ENCODE data around the gene TBC1D2B. TPM values are rescaled to one million over a fixed set of nuclear protein-coding genes. Genes with fewer than 3 reads are reported as not detected.
"Not testable (repeated sequence)": the region's sequence is repeated elsewhere in the genome, so short reads cannot be mapped to it uniquely, and the experiment has no call there.

Gene TBC1D2B
- total RNA-seq, 2 donors from 2014 or later: 35.6 to 42.3 TPM

GRCh38 chr15:77994893-77995536 is 82.5 kb downstream of the TBC1D2B start:
- H3K9me3 ChIP-seq; H3K27me3 ChIP-seq; H3K4me3 ChIP-seq; ATAC-seq; intact Hi-C loops (cut with DNase I): not testable (repeated sequence)
- 27 to 47% methylated on average over 11 to 13 of the region's 15 CpGs for WGBS, 2 donors
- Histone ChIP-seq H3K27ac (peak overlapping the region; percentile 33 to 88 (median 68)), H3K4me1 (peaks cover 58% of the 10 kb centered on the region), H3K36me3 (replicated peaks in 1 of 2; ENCODE audit: insufficient read depth in 1 of 2, low read depth in 2 of 2) (peaks cover 0 to 12% of the 10 kb centered on the region in 2 donors)
- DNase-seq: peak in 3 of 4 donors; percentile 49 to 82 (median 52)

DNA sequence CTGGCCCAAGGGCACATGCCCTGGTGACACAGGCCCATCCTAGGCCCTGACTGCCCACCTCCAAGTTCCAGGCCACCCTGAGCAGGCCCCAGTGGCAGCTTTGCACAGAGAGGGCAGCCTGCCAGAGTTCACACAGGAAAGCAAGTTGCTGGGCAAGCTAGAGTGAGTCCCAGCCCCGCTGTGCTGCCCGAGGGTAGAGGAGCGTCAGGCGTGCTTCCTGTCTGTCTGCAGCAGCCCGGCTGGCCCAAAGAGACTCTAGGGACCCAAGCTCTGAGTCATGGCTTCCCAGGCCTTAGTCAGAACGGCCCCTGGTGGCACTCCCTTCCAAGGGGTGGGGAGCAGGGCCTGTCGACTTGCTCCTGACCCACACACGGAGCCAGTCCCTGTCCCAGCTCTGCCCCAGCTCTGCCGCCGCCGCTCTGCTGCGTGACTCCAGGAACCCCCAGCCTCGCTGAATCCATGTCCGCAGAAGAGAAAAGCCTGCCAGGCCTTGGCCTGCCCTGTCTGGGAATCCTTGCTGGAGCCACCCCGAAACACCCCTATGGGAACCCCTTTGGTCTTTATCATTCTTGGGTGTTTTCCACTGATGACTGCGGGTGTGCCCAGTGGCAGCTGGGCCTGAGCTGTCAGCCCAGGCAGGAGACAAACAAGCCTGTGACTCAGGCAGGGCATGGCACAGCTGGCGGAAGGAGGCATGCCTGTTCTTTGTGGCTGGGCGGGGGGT is 83.4 kb downstream of the TBC1D2B start:
- ATAC-seq: peak; percentile 65
- peaks cover 59% of the 10 kb centered on the region for H3K4me1 ChIP-seq
- intact Hi-C loops (cut with DNase I): not testable (repeated sequence)

GRCh38 chr15:77993374-77993911 is 84.1 kb downstream of the TBC1D2B start:
- Histone ChIP-seq H3K27ac (peak overlapping the region; percentile 79 to 88 (median 86)), H3K9me3 (no peaks in the 10 kb centered on the region), H3K4me3 (no peak overlapping the region), H3K27me3 (no peaks in the 10 kb centered on the region), H3K36me3 (replicated peaks in 1 of 2; ENCODE audit: insufficient read depth in 1 of 2, low read depth in 2 of 2) (peaks cover 0 to 12% of the 10 kb centered on the region in 2 donors), H3K4me1 (peaks cover 59% of the 10 kb centered on the region)
- TF ChIP-seq POLR2A (IDR thresholded peaks at IDR 0.05) (no peak), CTCF (IDR thresholded peaks at IDR 0.05) (no peak)
- intact Hi-C loops (cut with DNase I): no loop called here
- DNase-seq (no peak), ATAC-seq (no peak)
- WGBS, 2 donors: 70 to 80% methylated on average over 9 to 12 of the region's 15 CpGs

More for the DNA sequence above, 83.4 kb downstream of the TBC1D2B start:
- 17 to 30% methylated on average over 1 to 18 of the region's 18 CpGs for WGBS, 2 donors
- DNase-seq: peak; percentile 72 to 93 (median 80)
- H3K4me3 ChIP-seq, H3K9me3 ChIP-seq, H3K27me3 ChIP-seq: not testable (repeated sequence)
- Histone ChIP-seq H3K36me3 (replicated peaks in 1 of 2; ENCODE audit: insufficient read depth in 1 of 2, low read depth in 2 of 2) (peaks cover 0 to 12% of the 10 kb centered on the region in 2 donors), H3K27ac (peak overlapping the region; percentile 79 to 88 (median 86))

DNA sequence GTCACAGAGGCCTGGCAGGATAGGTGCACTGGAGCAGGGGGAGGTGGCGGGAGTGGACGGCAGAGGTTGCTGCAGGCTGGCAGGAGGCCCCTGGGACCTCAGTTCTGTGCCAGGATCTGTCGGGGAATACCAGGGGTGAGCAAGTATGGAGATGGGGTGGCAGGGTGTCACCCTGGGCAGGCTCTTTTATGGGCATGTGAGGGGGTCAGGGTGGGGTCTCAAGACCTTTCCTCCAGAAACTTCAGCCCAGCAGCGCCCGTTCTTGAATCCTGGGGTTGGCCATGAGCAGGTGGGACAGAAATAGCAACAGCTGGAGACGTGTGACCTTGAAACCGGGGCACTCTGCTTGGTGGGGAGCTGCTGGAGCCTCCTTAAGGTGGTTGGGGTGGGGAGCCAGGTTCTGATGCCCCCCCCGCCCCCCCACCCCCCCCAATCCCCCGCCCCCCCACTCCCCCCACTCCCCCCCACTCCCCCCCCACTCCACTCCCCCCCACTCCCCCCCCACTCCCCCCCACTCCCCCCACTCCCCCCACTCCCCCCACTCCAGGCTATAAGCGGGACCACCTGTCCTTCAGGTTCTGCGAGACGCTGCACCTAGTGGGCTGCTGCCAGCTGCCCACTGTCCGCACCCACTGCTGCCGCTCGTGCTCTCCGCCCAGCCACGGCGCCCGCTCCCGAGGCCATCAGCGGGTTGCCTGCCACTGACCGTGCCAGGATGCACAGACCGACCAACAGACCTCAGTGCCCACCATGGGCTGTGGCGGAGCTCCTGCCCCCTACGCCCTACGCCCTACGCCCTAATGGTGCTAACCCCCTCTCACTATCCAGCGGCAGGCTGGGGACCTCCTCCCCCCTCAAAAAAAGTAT is 84.9 kb downstream of the TBC1D2B start:
- Histone ChIP-seq H3K36me3 (replicated peaks in 1 of 2; ENCODE audit: insufficient read depth in 1 of 2, low read depth in 2 of 2) (peaks cover 0 to 4% of the 10 kb centered on the region in 2 donors), H3K27ac (peak overlapping the region; percentile 86 to 89 (median 88)), H3K4me3 (no peak overlapping the region), H3K9me3 (no peaks in the 10 kb centered on the region), H3K4me1 (peaks cover 59% of the 10 kb centered on the region), H3K27me3 (no peaks in the 10 kb centered on the region)
- intact Hi-C loops (cut with DNase I): no loop called here
- TF ChIP-seq CTCF (IDR thresholded peaks at IDR 0.05) (no peak), POLR2A (IDR thresholded peaks at IDR 0.05) (no peak)
- ATAC-seq: no peak
- 50 to 61% methylated on average over 16 to 22 of the region's 28 CpGs for WGBS, 2 donors
- peak in 3 of 4 donors; percentile 44 to 63 (median 46) for DNase-seq

- Histone ChIP-seq H3K4me1 (peaks cover 59% of the 10 kb centered on the region), H3K27ac (peak overlapping the region; percentile 80 to 89 (median 86))
- H3K36me3 ChIP-seq (replicated peaks in 1 of 2; ENCODE audit: insufficient read depth in 1 of 2, low read depth in 2 of 2); H3K4me3 ChIP-seq; intact Hi-C loops (cut with DNase I); H3K9me3 ChIP-seq; H3K27me3 ChIP-seq: not testable (repeated sequence)
- 11 to 30% methylated on average over 8 of the region's 9 CpGs for WGBS, 2 donors
- ATAC-seq (peak; percentile 50), DNase-seq (peak; percentile 72 to 90 (median 88))
- peak in 1 of 7 experiments; percentile 4 for TF ChIP-seq CTCF (IDR thresholded peaks at IDR 0.05)
Measured at GRCh38 chr15:77991658-77992201, 85.8 kb downstream of the TBC1D2B start.

All from body of pancreas (tissue), 4 donors.